Fibroblast of gingiva (primary cell): ENCODE results near the gene KANTR.

ENCODE experiments used
- DNase-seq: peaks from one replicate; pipeline ENCODE4 v3.0.0-alpha.2; 2011; ENCODE audit warnings: low read depth

Gene KANTR

DNA sequence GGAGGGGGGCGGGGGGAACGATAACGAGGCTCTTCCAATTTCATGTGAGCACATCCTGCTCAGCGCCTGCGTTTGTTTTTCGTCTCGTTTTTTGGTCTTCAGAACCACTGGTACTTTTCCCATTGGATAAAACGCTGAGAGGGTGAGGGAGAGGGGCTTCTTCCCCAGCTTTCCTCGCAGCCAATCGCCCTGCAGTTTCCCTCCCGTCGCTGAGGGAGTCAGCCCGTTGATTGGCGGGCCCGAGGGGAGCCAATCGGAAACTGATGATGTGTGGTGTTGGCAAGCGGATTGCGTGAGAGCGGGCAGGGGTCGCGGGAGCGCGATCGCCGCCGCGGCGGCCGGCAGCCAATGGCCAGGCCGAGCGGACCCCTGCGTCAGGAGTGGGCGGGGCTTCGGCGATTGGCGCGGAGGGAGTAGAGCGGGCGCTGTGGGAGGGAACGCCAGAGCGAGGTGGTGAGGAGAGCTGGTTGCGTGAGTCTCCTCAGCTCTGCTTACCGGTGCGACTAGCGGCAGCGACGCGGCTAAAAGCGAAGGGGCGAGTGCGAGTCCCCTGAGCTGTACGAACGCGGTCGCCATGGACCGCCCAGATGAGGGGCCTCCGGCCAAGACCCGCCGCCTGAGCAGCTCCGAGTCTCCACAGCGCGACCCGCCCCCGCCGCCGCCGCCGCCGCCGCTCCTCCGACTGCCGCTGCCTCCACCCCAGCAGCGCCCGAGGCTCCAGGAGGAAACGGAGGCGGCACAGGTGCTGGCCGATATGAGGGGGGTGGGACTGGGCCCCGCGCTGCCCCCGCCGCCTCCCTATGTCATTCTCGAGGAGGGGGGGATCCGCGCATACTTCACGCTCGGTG is 11.8 kb upstream of the KANTR start, which contains the start of gene TSPYL2:
TSPYL2 (plus strand) TSS at position 443 of the 848 bp plus-strand sequence; CDS start at position 575, 132 bp downstream.
- DNase-seq = peak; percentile 98

DNA sequence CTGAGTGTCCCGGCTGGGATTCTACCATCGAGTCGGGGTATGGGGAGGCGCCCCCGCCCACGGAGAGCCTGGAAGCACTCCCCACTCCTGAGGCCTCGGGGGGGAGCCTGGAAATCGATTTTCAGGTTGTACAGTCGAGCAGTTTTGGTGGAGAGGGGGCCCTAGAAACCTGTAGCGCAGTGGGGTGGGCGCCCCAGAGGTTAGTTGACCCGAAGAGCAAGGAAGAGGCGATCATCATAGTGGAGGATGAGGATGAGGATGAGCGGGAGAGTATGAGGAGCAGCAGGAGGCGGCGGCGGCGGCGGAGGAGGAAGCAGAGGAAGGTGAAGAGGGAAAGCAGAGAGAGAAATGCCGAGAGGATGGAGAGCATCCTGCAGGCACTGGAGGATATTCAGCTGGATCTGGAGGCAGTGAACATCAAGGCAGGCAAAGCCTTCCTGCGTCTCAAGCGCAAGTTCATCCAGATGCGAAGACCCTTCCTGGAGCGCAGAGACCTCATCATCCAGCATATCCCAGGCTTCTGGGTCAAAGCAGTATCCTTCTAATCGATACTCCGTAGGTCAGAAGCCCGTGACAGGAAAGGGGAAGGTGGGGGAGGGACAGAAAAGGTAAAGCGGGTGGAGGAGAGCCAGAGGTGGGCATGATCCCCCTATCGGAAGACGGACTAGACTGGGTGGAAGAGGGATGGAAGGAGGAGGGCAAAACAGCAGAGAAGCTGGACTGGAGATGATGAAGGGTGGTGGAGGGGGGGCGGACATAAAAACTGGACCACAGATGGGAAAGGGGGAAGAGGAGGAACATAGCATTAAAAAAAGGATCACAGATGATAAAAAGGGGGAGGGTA is 10.9 kb upstream of the KANTR start:
- DNase-seq = no peak

DNA sequence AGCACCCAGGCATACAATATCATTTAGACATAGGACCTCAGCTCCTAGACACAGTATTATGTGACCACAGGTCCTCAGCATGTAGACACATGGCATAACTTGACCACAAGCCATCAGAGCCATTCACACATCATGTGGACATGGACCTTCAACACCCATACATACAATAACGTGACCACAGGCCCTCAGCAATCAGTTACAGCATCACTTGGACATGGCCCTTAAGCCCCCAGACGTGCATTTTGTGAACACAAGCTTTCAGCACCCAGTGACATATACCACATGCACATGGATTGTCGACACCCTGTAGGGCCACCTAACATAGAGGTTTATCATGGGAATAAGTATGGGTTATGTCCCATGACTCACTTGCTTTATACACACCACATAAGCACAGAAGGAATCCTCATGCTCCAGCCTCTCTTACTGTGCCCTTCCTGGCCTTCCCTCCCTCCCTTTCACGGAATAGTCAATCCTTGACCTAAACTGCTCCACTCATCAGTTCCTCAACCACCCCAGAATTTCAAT is 9.8 kb upstream of the KANTR start:
- no peak for DNase-seq

DNA sequence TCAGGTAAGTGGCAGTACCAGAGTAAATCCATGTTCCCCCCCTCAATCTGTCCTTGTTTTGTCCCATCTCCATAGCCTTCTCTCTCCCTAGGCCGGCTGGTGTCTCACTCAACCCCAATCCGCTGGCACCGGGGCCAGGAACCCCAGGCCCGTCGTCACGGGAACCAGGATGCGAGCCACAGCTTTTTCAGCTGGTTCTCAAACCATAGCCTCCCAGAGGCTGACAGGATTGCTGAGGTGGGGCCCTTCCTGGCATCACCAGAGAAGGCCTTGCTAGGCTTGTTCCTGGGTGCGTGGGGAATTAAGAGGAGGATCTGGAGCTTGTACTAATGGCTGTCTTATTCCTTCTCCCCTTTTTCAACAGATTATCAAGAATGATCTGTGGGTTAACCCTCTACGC is 9.1 kb upstream of the KANTR start:
- DNase-seq = no peak

DNA sequence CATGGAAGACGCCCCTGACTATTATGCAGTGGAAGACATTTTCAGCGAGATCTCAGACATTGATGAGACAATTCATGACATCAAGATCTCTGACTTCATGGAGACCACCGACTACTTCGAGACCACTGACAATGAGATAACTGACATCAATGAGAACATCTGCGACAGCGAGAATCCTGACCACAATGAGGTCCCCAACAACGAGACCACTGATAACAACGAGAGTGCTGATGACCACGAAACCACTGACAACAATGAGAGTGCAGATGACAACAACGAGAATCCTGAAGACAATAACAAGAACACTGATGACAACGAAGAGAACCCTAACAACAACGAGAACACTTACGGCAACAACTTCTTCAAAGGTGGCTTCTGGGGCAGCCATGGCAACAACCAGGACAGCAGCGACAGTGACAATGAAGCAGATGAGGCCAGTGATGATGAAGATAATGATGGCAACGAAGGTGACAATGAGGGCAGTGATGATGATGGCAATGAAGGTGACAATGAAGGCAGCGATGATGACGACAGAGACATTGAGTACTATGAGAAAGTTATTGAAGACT is 8.2 kb upstream of the KANTR start:
- no peak for DNase-seq

DNA sequence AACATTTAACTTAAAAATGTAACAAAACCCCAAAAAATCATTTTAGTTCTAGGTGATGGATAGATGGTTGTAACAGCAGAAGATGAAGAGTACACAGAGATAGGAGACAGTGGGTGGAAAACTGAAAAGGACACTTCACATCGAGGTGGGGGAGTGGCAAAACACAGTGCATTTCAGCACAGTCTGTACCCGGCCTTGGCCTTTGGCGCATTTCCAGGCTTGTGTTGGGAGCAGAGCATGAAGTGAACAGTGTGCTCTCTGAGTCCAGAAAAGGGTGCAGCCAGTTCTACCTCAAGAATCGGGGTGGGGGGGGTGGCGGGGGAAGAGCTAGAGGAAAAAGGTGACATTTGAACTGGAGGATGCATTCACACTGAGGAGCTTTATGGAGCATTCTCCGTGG is 7.5 kb upstream of the KANTR start:
- DNase-seq = peak; percentile 8

DNA sequence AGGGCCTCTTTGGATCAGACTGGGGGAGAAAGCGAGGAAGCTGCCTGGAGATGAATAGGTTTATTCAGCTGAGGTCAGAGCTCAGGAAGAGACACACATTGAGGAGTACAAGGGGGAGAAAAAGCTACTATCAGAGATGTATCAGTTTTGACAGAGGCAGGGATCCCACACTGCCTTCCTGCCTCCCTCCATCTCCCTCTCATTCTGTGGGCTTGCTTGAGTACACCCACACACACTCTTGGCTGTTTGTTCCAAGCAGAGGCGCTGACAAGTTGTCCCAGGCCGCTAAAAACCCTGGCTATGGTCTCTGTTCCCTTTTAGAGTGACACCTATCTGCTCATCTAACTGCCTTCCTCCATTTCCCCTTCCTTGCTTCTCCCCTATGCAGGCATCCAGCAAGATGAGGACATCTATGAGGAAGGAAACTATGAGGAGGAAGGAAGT is 6.5 kb upstream of the KANTR start:
- DNase-seq = no peak

DNA sequence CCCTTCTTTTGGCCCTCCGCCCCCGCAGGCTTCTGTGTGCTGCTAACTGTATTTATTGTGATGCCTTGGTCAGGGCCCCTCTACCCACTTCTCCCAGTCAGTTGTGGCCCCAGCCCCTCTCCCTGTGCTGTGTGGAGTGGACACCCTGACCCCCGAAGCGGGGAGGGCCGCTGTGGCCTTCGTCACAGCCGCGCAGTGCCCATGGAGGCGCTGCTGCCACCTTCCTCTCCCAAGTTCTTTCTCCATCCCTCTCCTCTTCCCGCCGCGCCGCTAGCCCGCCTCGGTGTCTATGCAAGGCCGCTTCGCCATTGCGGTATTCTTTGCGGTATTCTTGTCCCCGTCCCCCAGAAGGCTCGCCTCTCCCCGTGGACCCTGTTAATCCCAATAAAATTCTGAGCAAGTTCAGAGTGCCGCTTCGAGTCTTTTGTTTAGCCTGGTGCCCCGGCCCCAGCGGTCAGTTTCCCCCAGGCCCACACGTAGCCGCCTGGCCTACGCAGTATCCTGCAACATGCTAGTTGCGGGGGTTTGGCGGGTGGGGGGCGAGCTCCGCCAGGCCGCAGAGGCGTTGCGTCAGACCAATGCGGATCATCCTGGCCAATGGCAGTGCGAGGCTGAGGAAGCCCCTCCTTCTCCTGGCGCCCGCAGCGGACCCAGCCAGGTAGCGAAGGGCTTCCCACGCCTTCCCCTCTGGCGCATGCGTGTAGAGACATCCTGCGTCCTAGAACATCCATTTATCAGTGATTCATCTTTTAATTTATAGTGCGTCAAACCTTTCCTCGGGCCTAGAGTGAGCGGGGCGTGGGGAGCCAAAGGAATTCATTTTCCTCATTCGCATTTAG is 5.6 kb upstream of the KANTR start:
- DNase-seq = peak; percentile 68

DNA sequence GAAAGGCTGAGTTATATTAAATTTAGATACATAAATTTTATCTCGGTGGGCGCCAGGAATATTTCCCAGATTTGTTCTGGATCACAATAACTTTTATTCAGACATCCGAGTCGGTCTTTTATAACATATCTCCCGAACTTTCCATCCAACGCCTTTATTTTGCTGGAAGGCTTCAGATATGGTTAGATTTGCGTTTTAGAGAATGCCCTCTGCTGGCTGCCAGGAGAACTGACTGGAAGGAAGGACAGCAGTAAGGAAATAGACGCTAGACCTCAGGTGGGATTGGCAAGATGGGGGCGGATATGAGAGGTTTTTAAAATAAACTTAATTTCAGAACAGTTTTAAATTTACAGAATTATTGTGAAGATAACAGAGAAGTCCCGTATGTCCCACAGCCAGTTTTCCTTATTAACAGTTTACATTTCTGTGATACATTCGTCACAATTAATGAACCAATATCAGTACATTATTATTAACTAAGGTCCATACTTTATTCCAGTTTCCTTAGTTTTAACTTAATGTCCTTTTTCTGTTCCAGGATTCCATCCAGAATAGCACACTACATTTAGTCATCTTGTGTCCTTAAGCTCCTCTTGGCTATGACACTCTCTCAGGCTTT is 4.6 kb upstream of the KANTR start:
- peak; percentile 51 for DNase-seq

DNA sequence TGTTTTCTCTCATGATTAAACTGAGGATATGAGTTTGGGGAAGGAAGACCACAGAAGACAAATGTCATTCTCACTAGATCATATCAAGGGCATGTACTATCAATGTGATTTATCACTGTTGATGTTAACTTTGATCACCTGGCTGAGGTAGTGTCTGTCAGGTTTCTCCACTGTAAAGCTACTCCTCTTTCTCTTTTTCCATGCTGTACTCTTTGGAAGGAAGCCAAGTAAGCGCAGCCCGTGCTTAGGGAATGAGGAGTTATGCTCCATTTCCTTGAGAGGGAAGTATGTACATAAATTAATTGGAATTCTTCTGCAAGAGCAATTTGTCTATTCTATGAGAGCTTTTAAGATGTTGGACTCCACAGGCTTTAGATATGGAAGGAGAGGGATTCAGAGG is 4.0 kb upstream of the KANTR start:
- DNase-seq = no peak

DNA sequence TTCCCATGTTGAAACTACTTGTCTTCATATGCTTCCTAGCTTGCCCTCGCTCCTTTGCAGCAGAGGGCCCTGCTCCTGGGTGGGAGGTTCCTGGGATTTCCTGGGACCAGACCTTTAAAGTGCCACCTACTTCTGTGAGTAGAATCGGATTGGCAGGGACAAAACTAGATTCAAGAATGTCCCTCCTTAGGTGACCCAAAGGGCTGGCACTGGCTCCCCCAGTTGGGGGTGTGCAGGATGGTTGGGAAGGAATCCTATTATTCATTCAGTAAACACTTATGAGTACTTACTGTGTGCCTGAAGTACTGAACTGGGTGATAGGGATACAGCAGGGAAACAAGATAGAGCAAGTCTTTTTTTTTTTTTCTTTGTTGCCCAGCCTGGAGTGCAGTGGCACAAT is 2.6 kb upstream of the KANTR start:
- no peak for DNase-seq

DNA sequence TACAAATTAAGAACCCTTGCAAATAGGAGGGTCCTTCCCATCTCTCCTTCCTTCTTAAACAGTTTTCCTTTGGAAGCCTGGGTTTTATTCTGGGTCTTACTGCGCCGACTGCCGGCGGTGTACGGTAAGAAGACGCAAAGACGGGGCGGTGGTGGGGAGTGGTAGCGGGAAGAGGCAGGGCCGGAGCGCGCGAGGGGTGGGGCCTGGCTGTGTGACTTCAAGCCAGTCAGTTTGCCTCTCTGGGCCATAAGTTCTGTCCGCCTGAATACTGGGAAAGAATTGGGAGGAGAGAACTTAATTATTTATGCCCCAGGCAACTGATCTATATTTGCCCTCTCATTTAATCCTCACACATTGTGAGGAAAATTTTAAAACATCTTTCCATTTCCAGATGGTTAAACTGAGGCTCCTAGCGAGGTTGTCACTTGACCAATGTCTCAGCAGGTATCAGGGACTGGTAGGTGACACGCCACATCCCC is 726 bp upstream of the KANTR start:
- peak; percentile 71 for DNase-seq

DNA sequence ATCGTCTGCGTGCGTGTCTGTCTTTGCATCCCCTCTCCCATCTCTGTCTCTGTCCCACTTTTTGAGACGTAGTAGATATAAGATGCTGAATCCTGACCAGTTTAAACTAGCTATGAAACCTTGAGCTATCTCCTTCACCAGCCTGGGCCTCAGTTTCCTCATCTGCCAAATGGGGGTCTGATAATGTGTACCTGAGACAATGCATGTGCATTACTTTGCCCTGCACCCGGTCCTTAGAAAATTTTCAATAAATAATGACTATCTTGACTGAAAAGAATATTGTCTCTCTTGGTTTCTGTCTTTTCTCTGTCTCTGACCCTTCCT is 602 bp downstream of the KANTR start:
- no peak for DNase-seq

DNA sequence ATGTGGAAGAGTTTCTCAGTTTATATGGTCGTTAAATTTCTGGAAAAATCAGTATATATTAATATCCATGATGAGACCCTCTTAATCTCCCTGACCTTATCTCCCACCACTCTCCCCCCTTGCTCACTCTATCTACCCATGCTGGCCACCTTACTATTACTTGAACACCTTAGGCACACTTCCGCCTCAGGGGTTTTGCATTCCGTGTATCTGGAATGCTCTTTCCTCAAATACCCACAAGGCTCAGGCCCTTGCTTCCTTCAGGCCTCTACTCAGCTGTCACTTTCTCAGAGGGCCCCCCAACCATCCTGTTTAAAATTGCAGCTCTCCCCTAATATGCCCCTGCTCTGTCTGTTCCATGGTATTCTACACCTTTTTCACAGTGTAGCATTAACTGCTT is 1.9 kb downstream of the KANTR start:
- no peak for DNase-seq

DNA sequence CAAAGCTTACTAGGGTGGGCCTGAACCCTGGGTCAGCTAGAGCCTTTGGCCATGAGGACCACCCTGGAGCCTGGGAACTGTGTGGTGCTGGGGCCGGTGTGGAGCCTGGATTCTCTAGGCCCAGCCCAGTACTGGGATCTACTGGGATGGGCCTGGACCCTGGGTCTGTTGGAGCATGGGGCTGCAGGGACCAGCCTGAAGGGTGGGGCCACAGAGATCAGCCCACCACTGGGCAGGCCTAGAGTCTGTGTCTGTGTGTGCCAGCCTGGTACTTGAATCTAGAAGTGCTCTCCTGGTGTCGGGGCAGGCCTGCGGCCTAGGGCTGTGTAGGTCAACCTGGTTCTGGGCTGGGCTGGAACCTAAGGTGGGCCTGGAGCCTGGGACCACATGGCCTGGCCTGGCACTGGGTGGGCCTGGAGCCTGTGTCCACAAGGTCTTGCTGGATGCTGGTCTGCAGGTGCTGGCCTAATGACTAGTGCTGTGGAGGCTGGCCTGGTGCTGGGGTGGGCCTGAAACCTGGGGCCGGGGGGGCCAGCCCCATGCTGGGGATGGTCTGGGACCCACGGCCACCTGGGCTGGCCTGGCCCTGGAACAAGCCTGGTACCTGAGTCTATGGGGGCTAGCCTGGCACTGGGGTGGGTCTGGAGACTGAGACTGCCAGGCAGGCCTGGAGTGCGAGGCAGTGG is 21.1 kb downstream of the KANTR start:
- no peak for DNase-seq

DNA sequence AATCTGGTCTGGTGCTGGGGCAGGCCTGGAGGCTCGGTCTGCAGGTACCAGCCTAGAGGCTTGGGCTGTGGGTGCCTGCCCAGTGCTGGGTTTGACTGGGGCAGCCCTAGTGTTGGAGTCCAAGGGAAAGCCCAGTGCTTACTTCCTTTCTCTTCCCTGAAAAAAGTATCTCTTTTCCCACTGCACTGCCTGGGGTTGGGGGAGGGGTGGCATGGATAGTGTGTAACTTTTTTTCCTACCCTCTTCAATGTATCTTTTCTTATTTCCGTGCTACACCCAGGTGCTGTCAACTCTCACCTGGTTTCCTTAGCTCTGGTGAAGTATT is 21.6 kb downstream of the KANTR start:
- DNase-seq = no peak

DNA sequence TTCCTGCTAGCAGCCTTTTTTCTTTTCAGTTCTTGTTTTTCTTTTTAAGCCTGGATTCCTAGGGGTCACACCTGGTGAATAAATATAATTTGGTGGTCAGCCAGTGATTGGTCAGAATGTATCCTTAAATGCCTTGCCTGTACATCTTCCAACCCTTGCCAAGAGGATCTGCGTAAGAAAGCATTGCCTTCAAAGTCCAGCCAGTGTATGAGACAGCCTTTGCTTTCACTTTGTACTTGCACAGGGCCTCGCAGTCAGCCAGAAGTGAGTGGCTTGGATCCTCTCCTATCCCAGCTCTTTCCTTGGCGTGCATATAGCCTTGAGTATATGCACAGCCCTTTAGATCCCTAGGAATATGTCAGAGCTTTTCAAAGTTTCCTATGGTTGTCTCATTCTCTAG is 22.2 kb downstream of the KANTR start:
- peak; percentile 71 for DNase-seq

DNA sequence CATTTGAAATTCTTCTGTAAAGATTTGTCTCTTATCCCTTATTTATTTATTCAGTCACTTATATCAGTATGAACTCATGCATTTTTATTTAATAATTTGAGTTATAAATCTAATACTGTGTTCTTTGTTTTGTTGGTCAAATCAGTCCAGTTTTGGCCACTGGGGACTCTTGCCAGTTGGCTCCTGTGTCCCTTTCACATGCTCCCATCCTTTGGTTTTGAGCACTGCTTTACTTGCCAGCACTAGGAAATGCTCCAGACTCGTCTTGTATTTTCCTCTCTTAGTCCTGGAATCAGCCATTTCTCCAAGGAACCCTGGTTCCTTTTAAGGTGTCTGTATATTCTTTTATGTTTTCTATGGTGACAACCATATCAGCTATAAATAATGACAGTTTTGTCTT is 28.1 kb downstream of the KANTR start:
- no peak for DNase-seq

DNA sequence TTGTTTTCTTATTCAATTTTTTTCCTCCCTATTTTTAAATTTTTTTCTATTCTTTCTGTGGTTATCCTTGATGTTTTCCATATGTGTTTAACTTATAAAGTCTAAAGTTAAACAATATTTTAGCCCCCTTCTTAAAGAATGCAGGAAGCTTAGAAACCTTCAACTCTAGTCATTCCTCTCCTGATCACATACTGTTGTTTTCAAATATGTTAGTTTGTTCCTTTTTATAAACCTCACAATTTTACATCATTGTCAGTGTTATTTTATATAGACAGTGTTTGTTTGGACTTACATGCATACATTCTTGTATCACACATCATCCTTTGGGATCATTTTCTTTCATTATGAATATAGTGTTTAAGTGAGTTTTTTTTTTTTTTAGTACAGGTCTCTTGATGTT is 31.6 kb downstream of the KANTR start:
- DNase-seq = peak; percentile 10

DNA sequence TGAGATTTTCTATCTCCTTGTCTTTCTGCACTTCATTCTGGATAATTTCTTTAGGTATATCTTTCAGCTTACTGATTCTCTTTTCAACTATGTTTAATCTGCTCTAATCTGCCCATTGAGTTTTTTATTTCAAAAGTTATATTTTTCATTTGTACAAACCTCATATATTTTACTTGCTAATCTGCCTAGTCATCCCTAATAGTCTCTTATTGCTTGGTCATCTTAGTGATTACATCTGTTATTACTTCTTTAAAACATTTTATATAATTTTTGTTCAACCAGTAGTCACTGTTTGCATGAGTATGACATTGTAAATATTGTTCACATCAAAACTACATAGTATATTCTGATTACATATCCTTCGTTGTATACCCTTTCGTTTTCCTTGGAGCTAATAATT is 32.4 kb downstream of the KANTR start:
- DNase-seq = no peak
